Measurements from ENCODE around the gene PCDH12. TPM values are rescaled to one million over a fixed set of nuclear protein-coding genes. Genes with fewer than 3 reads are reported as not detected.
A peak's percentile ranks its signal among the peaks of the same experiment; 100 is the strongest.

Gene PCDH12
- total RNA-seq, 1 experiment from 2014 or later, result under 0.01 TPM

GRCh38 chr5:141909212-141909611 lies 48.8 kb downstream of the PCDH12 start:
- DNase-seq (ENCODE audit: low read depth), result no peak

GRCh38 chr5:141908796-141909195 lies 49.2 kb downstream of the PCDH12 start:
- peak; percentile 22 for DNase-seq (ENCODE audit: low read depth)

GRCh38 chr5:141906972-141907371 lies 51.0 kb downstream of the PCDH12 start:
- no peak for DNase-seq (ENCODE audit: low read depth)

- no peak for DNase-seq (ENCODE audit: low read depth)
Measured at GRCh38 chr5:141906517-141906916, 51.5 kb downstream of the PCDH12 start.

DNA sequence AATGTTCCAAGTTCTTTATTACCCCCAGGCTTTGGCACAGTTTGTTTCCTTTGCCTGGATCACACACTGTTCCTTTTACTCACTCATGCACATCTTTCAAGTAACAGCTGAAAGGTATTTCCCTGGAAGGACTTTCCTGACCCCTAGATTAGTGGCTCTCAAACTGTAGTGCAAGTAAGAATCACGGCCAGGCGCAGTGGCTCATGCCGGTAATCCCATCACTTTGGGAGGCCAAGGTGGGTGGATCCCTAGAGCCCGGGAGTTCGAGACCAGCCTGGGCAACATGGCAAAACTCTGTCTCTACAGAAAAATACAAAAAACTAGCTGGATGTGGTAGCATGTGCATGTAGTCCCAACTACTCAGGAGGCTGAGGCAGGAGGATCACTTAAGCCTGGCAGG lies 53.5 kb downstream of the PCDH12 start:
- DNase-seq (ENCODE audit: low read depth), result no peak

DNA sequence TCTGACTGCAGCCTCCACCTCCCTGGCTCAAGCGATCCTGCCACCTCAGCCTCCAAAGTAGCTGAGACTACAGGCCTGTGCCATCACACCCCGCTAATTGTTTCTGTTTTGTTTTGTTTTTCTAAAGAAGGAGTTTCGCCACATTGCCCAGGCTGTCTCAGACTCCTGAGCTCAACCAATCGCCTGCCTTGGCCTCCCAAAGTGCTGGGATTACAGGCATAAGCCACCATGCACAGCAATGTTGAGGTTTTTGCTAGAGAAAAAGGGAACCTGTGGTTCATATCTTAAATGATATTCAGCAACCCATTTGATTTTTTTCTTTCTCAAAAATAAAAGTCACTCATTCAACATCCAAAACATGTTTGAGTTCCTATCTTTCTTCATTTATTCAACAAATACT lies 54.7 kb downstream of the PCDH12 start:
- no peak for DNase-seq (ENCODE audit: low read depth)

DNA sequence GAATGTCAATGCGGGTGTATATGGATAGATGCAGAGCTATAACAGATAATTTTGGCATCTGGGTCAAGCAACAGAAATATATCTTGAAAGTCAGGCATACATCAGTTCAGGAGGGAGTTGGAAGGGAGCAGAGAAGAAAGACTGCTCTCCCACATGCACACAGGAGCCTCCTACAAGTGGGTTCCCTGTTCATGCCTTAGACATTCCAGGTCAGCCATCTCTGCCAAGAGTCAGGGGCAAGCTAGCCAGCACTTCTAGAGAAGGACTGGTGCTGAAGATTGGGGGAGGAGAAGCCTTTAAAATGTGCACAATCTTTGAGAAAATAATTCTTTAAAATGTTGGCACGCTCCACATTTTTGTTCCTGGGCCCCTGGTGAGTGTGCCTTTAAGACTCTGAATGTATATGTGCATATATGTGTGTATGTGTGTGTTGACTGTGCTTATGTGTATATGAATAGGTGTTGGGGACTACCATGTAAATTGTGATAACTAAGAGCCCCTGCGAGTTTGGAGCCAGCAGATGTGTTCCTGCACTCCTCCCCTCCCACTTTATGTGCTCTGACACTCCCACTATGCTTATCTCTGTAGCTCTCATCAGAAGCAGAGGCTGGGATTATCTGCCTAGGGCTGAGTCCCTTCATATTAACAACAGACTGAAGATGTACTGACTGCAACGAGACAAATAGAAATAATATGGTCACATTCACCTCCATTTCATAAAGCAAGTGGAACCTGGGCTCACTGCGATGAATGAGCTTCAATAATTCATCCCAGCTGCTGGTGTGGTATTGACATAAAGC lies 55.8 kb downstream of the PCDH12 start:
- DNase-seq (ENCODE audit: low read depth), result no peak

GRCh38 chr5:141898448-141899049 lies 59.5 kb downstream of the PCDH12 start:
- no peak for DNase-seq (ENCODE audit: low read depth)

- DNase-seq (ENCODE audit: low read depth), result no peak
Measured at GRCh38 chr5:141897425-141897824, 60.6 kb downstream of the PCDH12 start.

Other genes starting within 250 kb of the PCDH12 start
- gene PCDH1, start 79.8 kb downstream of the PCDH12 start, total RNA-seq (2014; rRNA removed), result not detected in 2 replicates
- gene DELE1, start 34.3 kb downstream of the PCDH12 start, total RNA-seq (2014; rRNA removed), result 53.9 and 61.4 TPM in 2 replicates
- 85.4 and 99.4 TPM in 2 replicates for gene RNF14, start 10.9 kb upstream of the PCDH12 start, total RNA-seq (2014; rRNA removed)
- 53.5 and 113 TPM in 2 replicates for gene GNPDA1, start 54.8 kb upstream of the PCDH12 start, total RNA-seq (2014; rRNA removed)
- 37.0 and 43.5 TPM in 2 replicates for gene NDFIP1, start 150.6 kb upstream of the PCDH12 start, total RNA-seq (2014; rRNA removed)

All from LHCN-M2 (cell line).